Stimulated activated memory B cell treated with anti-CD40 and anti-IgM and Interleukin-4, amounts not matched to agents 10 μg/mL and 1 μg/mL and 100 μg/mL, for 72 hours (primary cell): ENCODE data around the gene TTYH3.

Source experiments
- ATAC-seq: fragments of 150-1000 bp; cut with Tn5 transposase; 2 replicates; pipeline ENCODE4 v1.10.0; 2021
- H3K27ac Mint-ChIP-seq: one replicate; pipeline ENCODE4 v1.8.0; 2022; ENCODE audit warnings: mild to moderate bottlenecking, mixed read lengths
- H3K27me3 Mint-ChIP-seq: one replicate; pipeline ENCODE4 v1.8.0; 2022; ENCODE audit warnings: mixed read lengths
- H3K36me3 Mint-ChIP-seq: one replicate; pipeline ENCODE4 v1.8.0; 2022; ENCODE audit warnings: mixed read lengths
- H3K4me1 Mint-ChIP-seq: one replicate; pipeline ENCODE4 v1.8.0; 2022; ENCODE audit warnings: mixed read lengths
- H3K4me3 Mint-ChIP-seq: one replicate; pipeline ENCODE4 v1.8.0; 2022; ENCODE audit warnings: mild to moderate bottlenecking, moderate library complexity, mixed read lengths
- H3K9me3 Mint-ChIP-seq: one replicate; pipeline ENCODE4 v1.8.0; 2022; ENCODE audit warnings: mixed read lengths

Gene TTYH3

DNA sequence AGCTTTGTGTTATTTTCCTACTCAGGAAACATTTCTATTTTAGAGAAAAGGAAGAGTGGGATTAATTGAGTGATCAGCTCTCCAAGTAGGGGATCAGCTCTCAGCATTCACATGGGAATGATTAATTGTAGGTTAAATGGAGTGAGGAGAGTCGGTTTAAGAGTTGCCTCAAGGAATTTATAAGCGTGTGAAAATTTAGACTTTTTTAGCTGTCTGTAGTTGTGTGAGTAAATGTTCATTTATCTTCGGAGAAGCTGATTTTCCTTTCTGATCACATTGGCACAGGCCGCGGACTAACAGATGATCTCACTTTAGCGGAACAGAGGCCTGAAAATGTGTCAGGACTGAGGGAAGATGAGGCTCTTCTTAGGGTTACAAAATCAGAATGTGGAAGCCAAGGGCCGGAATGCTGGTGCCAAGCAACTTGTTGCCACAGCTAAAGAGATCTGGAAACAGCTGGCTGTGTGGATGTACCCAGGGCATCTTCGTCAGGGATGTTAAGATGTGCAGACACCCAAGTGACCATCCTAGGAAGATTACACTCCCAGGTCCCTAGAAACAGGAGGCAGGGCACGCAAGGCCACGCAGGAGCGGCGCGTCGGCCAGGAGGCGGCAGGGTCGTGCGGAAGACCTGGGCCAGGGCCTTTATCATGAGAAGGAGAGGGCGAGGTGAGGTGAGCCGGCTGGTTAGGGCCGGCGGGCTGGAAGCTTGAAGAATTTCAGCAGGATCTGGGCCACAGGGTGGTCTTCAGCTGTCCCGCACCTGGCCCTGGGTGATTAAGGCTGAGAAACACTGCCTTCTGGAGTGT, 35.1 kb upstream of the TTYH3 start:
- no peak for ATAC-seq
- no peak overlapping the region for H3K4me3 Mint-ChIP-seq
- no peaks in the 10 kb centered on the region for H3K4me1 Mint-ChIP-seq
- H3K27ac Mint-ChIP-seq, result no peak overlapping the region
- H3K36me3 Mint-ChIP-seq, result peaks cover 46% of the 10 kb centered on the region
- no peaks in the 10 kb centered on the region for H3K9me3 Mint-ChIP-seq
- H3K27me3 Mint-ChIP-seq, result no peaks in the 10 kb centered on the region

GRCh38 chr7:2597273-2597640, 34.5 kb upstream of the TTYH3 start:
- no peaks in the 10 kb centered on the region for H3K27me3 Mint-ChIP-seq

DNA sequence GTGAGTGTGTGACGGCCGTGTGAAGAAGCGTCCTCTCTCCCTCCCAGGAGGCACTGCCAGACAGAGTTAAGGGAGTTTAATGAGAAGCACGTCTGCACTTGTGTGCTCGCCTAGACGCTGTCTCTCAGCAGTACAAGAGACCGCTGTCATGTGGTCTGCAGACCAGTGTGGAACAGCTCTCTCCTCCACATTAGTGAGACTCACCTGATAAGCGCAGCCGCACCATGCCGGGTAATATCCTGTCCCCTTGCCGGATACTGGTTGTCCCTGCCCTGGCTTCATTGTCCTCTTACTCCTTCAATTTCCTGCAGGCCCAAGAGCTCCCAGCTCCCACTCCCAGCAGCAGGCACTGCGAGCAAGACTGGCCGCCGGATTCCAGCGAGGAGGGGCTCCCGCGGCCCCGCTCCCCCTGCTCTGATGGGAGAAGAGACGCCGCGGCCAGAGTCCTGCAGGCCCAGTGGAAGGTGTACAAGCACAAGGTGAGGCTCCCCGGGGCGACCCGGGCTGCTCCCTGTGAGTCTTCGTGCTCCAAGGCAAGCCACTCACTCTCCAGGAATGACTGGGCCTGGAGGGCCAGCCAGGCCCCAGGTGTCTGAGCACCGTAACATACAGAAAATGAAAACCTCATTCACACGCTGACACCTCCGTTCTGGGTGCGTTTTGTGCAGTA, 33.5 kb upstream of the TTYH3 start:
- no peak overlapping the region for H3K27ac Mint-ChIP-seq

More at GRCh38 chr7:2597273-2597640, 34.5 kb upstream of the TTYH3 start:
- Mint-ChIP-seq H3K27ac (no peak overlapping the region), H3K4me3 (no peak overlapping the region), H3K4me1 (no peaks in the 10 kb centered on the region), H3K36me3 (peaks cover 51% of the 10 kb centered on the region), H3K9me3 (no peaks in the 10 kb centered on the region)
- ATAC-seq, result no peak

GRCh38 chr7:2601065-2601464, 30.7 kb upstream of the TTYH3 start:
- Mint-ChIP-seq H3K36me3 (peaks cover 25% of the 10 kb centered on the region), H3K9me3 (no peaks in the 10 kb centered on the region), H3K4me3 (no peak overlapping the region), H3K4me1 (peaks cover 5% of the 10 kb centered on the region), H3K27me3 (no peaks in the 10 kb centered on the region), H3K27ac (no peak overlapping the region)
- no peak for ATAC-seq

More for the DNA sequence above, 33.5 kb upstream of the TTYH3 start:
- Mint-ChIP-seq H3K27me3 (no peaks in the 10 kb centered on the region), H3K4me3 (no peak overlapping the region), H3K4me1 (peaks cover 3% of the 10 kb centered on the region), H3K9me3 (no peaks in the 10 kb centered on the region), H3K36me3 (peaks cover 43% of the 10 kb centered on the region)
- ATAC-seq, result no peak

DNA sequence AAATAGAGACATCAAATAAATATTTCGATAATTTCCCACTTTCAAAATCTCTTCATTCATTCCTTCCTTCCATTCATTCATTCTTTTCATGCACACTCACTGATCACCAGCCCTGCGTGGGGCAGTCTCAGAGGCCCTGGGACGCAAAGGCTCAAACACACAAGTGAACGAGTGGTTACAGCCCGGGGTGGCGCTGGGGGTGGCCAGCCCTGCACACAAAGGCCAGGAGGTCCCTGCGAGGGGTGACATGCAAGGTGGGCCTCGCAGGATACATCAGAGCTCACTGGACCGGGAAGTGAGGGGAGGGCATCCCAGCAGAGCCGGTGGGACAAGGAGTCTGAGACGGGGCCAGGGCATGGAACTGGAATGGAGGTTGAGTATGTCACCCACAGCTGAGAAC, 29.9 kb upstream of the TTYH3 start:
- no peak for ATAC-seq
- Mint-ChIP-seq H3K27me3 (no peaks in the 10 kb centered on the region), H3K27ac (no peak overlapping the region)

GRCh38 chr7:2602406-2603043, 29.3 kb upstream of the TTYH3 start:
- H3K4me1 Mint-ChIP-seq, result peaks cover 7% of the 10 kb centered on the region
- no peaks in the 10 kb centered on the region for H3K9me3 Mint-ChIP-seq
- no peaks in the 10 kb centered on the region for H3K27me3 Mint-ChIP-seq
- H3K36me3 Mint-ChIP-seq, result peaks cover 22% of the 10 kb centered on the region
- no peak overlapping the region for H3K27ac Mint-ChIP-seq
- no peak for ATAC-seq
- no peak overlapping the region for H3K4me3 Mint-ChIP-seq

More for the DNA sequence above, 29.9 kb upstream of the TTYH3 start:
- H3K9me3 Mint-ChIP-seq, result no peaks in the 10 kb centered on the region
- peaks cover 5% of the 10 kb centered on the region for H3K4me1 Mint-ChIP-seq
- peaks cover 22% of the 10 kb centered on the region for H3K36me3 Mint-ChIP-seq
- H3K4me3 Mint-ChIP-seq, result no peak overlapping the region

GRCh38 chr7:2603044-2603965, 28.5 kb upstream of the TTYH3 start:
- Mint-ChIP-seq H3K27me3 (no peaks in the 10 kb centered on the region), H3K27ac (no peak overlapping the region), H3K9me3 (no peaks in the 10 kb centered on the region), H3K4me1 (peaks cover 13% of the 10 kb centered on the region), H3K4me3 (no peak overlapping the region), H3K36me3 (peaks cover 22% of the 10 kb centered on the region)
- ATAC-seq, result no peak

GRCh38 chr7:2604608-2605174, 27.1 kb upstream of the TTYH3 start:
- Mint-ChIP-seq H3K36me3 (peaks cover 14% of the 10 kb centered on the region), H3K27ac (no peak overlapping the region), H3K27me3 (no peaks in the 10 kb centered on the region), H3K9me3 (no peaks in the 10 kb centered on the region), H3K4me1 (peaks cover 24% of the 10 kb centered on the region), H3K4me3 (no peak overlapping the region)
- no peak for ATAC-seq

- H3K27me3 Mint-ChIP-seq, result no peaks in the 10 kb centered on the region
- ATAC-seq, result no peak
- no peak overlapping the region for H3K27ac Mint-ChIP-seq
- H3K36me3 Mint-ChIP-seq, result peaks cover 6% of the 10 kb centered on the region
- no peaks in the 10 kb centered on the region for H3K9me3 Mint-ChIP-seq
- H3K4me1 Mint-ChIP-seq, result peaks cover 28% of the 10 kb centered on the region
- H3K4me3 Mint-ChIP-seq, result no peak overlapping the region
Observed at GRCh38 chr7:2605608-2606538, 25.9 kb upstream of the TTYH3 start.

GRCh38 chr7:2606539-2606936, 25.2 kb upstream of the TTYH3 start:
- no peak overlapping the region for H3K27ac Mint-ChIP-seq

GRCh38 chr7:2607122-2607922, 24.5 kb upstream of the TTYH3 start:
- Mint-ChIP-seq H3K4me1 (peaks cover 31% of the 10 kb centered on the region), H3K4me3 (no peak overlapping the region), H3K27ac (peak overlapping the region; percentile 33), H3K36me3 (no peaks in the 10 kb centered on the region), H3K27me3 (no peaks in the 10 kb centered on the region), H3K9me3 (no peaks in the 10 kb centered on the region)
- no peak for ATAC-seq

More at GRCh38 chr7:2606539-2606936, 25.2 kb upstream of the TTYH3 start:
- no peak overlapping the region for H3K4me3 Mint-ChIP-seq
- ATAC-seq, result no peak
- no peaks in the 10 kb centered on the region for H3K27me3 Mint-ChIP-seq
- peaks cover 28% of the 10 kb centered on the region for H3K4me1 Mint-ChIP-seq
- H3K9me3 Mint-ChIP-seq, result no peaks in the 10 kb centered on the region
- peaks cover 6% of the 10 kb centered on the region for H3K36me3 Mint-ChIP-seq

DNA sequence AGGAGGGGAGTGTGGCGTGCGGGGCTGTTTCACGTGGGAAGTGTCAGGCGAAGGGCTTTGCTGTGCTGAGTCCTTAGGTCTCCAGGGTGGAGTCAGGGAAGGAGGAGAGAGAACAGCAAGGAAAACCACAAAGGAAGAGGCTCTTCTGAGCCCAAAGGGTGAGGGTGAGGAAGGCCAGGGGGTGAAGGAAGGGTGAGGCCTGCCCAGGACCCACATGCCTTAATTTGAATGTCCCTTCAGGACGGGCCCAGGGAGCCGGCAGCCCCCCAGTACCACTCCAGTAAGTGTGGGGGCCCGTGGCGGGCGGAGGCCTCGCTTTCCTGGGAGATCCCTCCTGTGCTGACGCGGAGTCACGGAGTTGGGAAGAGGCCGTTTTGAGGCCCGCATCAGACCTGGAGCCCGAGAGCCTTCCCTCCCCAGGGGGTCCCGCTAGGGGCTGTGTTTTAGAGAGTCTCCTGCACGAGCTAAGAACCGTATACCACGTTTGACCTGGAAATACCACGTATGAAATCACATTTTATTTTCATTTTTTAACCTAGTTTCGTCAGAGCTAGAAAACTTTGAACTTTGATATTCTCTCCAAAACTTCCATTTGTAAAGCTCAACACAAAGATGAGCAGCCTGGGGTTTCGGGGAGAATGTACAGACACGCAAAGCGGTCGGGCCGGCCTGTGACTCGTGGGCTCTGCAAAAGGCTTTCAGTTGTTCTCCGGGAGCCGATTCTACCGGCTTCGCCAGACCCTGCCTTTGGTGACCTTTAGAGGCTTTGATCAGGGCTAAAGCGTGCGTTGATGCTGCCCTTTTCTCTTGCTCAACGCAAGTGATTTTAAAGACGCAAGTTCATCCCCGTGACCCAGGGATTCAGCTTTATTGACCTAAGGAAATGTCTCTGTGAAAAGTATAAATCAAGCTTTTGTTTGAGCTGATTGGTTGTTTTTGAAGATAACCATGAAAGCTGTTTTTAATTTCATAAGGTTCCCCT, 23.6 kb upstream of the TTYH3 start:
- no peak for ATAC-seq
- H3K4me1 Mint-ChIP-seq, result peaks cover 37% of the 10 kb centered on the region
- H3K4me3 Mint-ChIP-seq, result peak overlapping the region; percentile 59
- H3K27ac Mint-ChIP-seq, result peak overlapping the region; percentile 43
- H3K36me3 Mint-ChIP-seq, result no peaks in the 10 kb centered on the region
- no peaks in the 10 kb centered on the region for H3K9me3 Mint-ChIP-seq
- no peaks in the 10 kb centered on the region for H3K27me3 Mint-ChIP-seq
